Activated CD4-positive, alpha-beta T cell treated with anti-CD3 and anti-CD28 coated beads for 48 hours (primary cell): Measurements from ENCODE around the gene FMOD.
"Not testable (repeated sequence)": the region's sequence is repeated elsewhere in the genome, so short reads cannot be mapped to it uniquely, and the experiment has no call there.

Experiments used
- DNase-seq: peaks from one replicate; pipeline ENCODE4 v3.0.0-alpha.2; 2020

FMOD gene

DNA sequence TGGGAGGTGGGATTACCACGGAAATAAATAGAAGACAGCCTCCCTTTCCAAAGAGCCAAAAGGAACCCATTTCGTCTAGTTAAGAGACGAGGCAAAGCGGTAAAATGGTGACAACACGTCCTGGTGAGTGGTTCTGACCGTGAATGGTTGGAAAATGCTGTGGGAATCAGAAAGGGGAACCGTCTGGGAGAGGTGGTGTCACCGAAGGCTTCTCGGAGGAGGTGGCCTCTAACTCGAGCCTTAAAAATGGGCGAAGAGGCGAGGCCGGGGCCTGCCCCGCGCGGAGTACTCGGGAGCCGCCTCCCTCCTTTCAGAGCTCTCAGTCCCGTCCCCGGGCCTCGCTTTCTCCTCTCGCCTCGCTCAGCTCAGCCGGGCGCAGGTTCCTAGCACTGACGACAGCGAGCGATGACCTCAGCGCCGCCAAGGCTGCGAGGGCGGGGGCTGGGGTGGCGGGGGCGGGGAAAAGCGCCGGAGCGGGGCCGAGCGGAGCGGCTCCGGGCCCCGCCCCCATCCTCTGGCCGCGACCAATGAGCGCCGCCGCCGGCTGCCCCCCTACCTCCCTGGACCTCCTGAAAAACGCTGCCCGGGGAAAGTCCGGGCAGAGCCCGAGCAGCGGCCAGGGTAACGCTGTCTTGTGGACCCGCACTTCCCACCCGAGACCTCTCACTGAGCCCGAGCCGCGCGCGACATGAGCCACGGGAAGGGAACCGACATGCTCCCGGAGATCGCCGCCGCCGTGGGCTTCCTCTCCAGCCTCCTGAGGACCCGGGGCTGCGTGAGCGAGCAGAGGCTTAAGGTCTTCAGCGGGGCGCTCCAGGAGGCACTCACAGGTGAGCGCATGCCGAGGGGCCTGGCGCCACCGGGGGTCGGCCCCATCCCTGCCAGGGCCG, 45.8 kb downstream of the FMOD start, which contains the start of gene BTG2:
Gene BTG2, plus strand, starts transcription at position 601 of the 890 bp plus-strand sequence. Its CDS starts 88 bp downstream, at position 689.
- peak; percentile 94 for DNase-seq

GRCh38 chr1:203304391-203304918, 46.5 kb downstream of the FMOD start:
- DNase-seq: no peak

DNA sequence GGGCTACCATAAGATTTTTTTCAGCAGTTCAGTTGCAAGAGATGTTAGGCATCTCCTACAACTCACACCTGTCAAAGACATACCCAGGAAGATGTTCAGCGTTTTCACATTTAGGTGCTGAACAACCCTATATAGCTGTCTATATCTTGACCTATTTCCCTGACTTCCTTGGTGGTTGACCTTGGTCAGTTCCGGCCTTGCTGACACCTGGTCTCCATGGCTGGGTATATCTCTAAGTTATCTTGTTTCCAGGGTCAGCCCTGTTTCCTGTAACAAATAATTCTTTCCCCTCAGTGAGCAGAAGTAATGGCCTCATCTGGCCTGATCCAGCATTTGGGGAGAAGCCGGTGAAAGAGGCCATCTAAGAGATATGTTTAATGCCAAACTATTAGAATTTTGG, 48.0 kb downstream of the FMOD start:
- DNase-seq: no peak

DNA sequence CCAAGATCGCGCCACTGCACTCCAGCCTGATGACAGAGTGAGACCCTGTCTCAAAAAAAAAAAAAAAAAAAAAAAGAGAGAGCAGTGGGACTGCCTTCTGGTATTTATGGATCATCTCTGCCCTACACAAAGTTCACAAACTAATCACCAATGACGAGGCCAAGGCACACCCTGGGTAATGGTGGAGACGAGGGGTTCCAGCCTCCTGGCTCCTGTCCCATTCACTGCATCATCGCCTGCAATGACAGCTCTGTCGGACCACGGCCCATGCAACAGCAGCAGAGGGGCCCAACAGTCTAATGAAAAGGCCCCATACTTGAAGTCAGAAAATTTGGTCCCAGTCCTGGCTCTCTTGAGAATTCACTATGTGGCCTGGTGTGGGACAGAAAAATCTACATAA, 48.5 kb downstream of the FMOD start:
- DNase-seq: no peak

DNA sequence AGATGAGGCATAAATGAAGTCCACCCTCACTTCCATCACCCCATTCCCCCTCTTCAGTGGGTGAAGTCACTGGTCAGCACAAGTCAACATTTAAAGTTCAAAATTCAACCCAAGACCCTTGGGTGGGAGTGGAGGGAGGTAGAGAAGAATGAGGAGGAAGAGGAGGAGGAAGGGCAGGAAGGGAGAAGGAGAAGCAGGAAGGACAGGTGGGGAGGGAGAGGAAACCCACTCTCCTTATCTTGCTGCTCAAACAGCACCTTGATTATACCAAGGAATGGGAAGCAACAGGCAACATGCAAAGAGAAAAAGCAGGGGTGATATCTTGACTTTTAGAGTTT, 49.6 kb downstream of the FMOD start:
- no peak for DNase-seq

- DNase-seq: no peak
Measured at GRCh38 chr1:203300441-203301330, 50.2 kb downstream of the FMOD start.

DNA sequence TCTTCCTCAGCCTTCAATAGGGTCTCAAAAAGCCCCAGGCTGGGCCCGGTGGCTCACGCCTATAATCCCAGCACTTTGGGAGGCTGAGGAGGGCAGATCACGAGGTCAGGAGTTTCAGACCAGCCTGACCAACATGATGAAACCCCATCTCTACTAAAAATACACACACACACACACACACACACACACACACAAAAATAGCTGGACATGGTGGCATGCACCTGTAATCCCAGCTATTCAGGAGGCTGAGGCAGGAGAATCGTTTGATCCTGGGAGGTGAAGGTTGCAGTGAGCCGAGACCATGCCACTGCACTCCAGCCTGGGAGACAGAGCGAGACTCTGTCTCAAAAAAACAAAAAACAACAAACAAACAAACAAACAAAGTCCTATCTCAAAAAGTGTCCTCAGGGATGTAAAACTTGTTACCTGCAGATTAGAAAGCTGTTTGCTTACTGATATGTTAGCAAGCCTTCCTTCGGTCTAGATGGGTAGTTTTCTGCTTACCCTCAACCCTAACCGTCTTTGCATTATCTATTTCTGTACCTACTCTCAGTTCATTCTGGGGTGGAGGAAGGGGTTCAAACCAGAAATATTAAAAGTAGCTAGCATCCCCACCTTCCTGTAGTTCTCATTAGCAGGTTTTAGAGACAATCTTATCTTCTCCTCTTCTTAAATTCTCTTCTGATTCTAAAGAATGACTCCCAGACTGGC, 51.0 kb downstream of the FMOD start:
- DNase-seq: not testable (repeated sequence)

DNA sequence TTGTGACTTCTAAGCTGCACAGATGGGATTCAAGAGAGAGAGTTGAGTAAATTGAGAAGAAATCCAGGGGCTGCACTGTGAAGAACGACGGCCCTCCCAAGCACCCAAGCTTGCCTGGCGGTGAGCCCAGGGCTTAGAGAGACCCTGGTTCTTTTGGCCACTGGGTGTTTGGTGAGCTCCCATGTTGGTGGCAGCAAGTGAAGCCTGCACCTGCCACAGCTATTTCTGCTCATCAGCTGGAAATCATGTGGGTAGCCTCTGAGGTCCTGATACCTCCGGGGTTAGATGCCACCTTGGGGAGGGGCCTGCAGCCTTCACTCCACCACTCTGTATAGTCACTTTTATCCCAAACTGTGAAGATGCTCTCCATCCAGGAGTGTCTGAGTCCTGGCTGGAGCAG, 51.8 kb downstream of the FMOD start:
- DNase-seq: no peak

DNA sequence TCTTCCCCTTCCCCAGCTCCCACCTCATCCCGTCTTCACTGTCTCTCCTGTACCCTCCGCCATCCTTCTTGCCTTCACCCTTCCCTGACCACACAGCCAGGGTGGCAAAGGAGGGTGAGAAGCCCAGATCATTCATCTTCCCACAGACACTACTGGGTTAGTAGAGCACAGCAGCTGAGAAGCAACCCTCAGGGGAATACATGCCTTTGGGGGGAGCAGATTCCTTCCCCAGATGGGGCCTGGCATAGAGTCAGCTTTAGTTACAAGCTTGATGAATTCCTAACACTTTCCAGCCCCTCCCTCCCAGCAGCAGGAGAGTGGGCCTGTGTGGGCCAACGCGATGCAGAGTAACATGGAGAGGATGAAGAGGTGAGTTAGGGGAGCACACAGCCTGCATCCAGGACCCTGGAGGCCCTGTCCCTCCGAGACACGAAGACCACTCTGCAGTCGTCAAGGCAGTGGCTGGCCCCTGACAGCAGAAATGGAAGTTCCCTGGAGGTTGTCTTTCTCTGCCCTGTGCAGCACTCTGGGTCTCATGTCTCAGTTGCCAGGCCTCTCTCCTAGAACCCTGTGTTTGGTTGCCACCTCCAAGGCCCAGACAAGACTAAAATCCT, 54.4 kb downstream of the FMOD start:
- no peak for DNase-seq

- DNase-seq: no peak
Measured at GRCh38 chr1:203295796-203296195, 55.1 kb downstream of the FMOD start.

DNA sequence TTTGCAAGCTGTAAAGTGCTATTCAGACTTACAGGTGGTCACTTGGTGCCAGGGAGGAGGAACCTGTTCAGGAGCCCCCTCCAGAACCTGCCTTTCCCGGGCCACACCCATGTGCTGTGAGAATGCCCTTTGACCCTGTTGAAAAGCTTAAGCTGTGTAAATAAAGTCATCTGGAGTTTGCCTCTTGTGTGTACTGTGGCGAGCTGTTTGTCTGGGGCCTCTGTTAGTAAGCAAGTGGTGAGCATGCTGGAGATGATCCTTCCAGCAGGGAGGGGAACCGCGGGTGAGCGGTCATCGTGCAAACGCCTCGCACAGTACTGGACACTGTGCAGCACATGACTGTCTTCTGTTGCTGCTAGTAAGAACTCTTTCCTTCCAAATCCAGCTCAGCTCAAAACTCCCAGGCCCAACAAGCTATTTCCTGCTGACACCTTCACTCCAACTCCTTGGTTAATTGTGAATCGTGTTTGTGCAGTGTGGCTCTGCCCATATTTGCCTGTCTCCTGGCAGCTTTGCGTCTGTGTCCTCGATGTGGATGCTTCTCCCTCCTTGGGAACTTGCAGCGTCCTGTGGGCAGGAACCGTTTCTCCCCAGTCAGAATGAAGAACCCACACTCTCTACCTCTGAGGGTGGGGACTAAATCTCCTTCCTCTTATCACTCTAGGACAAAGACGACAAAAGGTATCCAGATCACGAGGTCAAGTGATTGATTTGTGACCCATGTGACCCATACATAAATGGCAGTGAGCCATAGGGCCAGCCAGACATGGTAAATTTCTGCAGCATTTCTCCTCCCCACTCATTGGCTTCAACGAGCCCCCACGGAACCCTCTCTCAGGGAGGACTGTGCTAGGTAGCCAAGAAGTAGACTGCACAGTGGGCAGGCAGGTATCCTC, 59.5 kb downstream of the FMOD start:
- no peak for DNase-seq
